Stimulated activated CD8-positive, alpha-beta memory T cell treated with anti-CD3 and anti-CD28 coated beads, Interleukin-12 subunit alpha, Interleukin-12 subunit beta, amount 100 ng/mL, for 1 hour (primary cell): ENCODE results near the gene RRAS2.
"Not testable (repeated sequence)": the region's sequence is repeated elsewhere in the genome, so short reads cannot be mapped to it uniquely, and the experiment has no call there.

ENCODE experiments used
- DNase-seq: peaks from one replicate; pipeline ENCODE4 v3.0.0-alpha.2; 2020; ENCODE audit warnings: low read depth

The RRAS2 gene

DNA sequence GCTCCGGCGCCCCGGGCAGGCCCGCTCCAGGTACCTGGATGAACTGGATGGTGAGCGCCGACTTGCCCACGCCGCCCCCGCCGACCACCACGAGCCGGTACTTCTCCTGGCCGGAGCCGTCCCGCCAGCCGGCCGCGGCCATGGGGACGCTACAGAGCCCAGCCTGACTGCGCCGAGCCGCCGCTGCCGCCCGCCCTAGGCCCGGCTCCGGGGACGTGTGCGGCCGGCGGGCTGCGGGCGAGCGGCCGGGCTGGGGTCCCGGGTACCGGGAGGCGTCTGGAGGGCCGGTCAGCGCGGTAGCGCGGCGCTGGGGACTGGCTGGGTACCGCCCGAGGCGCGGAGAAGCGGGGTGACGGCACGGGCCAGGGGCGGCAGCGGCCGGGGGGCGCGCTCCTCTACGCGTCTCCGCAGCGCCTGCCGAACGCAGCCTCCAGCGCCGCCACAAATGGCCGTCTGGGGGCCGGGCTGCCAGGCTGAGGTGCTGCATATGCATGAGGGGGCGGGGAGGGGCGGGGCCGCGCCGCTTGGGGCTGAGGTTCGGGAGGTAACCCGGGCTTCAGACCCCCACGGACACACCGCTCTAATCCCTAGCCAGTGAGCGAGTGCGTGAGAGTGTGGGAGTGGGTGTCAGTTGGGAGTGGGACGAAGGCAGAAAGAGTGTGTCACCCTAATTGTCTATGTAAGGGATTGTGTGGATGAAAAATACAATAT lies at the start of gene RRAS2:
TSS of gene RRAS2 (minus strand) at position 455 of the 711 bp plus-strand sequence. CDS start at position 142, 313 bp downstream.
- DNase-seq = peak; percentile 65

DNA sequence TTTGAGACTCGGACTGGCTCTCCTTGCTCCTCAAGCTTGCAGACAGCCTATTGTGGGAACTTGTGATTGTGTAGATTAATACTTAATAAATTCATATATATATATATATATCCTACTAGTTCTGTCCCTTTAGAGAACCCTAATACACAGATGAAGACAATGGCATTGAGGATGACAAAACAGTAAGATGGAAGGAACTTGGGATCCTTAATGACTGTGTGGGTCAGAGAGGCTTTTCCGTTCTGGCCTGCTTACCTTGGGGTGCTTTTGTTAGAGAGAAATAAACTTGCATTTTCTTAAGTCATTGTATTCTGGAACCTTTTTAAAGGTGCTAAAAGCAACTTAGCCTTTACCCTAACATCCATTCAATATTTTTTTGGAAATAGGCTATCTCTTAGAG lies 49.6 kb upstream of the RRAS2 start:
- DNase-seq = no peak

DNA sequence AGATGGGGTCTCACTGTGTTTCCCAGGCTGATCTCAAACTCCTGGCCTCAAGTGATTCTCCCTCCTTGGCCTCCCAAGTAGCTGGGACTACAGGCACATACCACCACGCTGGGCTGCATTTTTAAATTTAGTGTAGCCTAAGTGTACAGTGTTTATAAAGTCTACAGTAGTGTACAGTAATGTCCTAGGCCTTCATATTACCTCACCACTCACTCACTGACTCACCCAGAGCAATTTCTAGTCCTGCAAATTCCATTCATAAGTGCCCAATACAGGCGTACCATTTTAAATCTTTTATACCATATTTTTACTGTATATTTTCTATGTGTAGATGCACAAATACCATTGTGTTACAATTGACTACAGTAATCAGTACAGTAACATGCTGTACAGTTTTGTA lies 47.1 kb upstream of the RRAS2 start:
- DNase-seq = not testable (repeated sequence)

DNA sequence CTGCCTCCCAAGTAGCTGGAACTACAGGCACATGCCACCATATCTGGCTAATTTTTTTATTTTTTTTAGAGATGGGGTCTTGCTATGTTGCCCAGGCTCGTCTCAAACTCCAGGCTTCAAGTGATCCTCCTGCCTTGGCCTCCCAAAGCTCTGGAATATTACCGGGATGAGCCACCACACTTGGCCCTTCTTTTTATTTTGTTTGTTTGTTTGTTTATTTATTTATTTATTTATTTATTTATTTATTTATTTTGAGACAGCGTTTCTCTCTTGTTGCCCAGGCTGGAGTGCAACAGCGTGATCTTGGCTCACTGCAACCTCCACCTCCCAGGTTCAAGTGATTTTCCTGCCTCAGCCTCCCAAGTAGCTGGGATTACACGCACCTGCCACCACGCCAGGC lies 44.5 kb upstream of the RRAS2 start:
- DNase-seq = not testable (repeated sequence)

DNA sequence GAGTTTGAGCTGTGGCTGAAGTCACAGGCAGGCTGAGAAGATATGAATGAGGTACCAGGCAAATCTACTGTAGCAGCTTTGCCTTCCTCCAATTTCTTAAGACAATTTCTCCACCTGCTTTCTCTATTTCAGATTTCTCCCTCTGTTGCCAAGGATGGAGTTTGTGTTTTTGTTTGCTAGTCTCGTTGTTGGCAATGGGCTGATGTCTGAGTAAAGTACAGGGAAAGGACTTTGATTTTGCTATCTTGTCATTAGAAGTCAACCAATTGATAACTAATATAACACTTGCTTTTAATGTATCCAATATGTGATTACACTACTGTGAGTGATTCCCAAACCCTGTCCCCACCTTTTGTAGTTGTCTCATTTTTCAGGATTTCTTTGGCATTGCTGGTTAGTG lies 40.1 kb upstream of the RRAS2 start:
- no peak for DNase-seq

DNA sequence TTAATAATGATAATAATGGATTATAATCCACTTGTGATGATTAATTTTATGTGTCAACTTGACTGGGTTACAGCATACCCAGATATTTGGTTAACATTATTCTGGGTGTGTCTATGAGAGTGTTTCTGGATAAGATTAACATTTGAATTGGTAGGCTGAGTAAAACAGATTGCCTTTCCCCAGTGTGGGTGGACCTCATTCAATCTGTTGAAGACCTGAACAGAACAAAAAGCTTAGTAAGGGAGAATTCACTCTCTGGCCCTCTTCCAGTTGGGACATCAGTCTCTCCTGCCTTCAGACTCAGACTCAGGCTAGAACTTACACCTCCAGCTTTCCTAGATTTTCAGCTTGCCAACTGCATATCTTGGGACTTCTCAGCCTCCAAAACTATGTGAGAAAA lies 37.3 kb upstream of the RRAS2 start:
- DNase-seq = no peak

DNA sequence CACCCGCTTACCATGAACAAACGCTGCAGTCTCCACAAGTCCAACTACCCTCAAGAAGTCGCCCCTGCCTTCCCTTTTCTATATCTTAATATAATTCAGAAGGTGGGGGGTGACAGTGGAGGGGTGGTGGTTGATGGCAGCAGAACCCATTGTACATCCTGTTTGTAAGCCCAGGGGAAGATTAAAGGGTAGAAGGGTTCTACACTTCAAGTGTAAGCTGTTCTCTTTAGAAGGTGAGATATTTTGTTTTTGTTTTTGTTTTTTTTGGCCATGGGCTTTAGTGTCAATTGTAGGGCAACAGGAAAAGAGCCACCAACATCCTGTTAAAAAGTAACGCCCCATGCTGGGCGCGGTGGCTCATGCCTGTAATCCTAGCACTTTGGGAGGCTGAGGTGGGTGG lies 34.9 kb upstream of the RRAS2 start:
- no peak for DNase-seq

DNA sequence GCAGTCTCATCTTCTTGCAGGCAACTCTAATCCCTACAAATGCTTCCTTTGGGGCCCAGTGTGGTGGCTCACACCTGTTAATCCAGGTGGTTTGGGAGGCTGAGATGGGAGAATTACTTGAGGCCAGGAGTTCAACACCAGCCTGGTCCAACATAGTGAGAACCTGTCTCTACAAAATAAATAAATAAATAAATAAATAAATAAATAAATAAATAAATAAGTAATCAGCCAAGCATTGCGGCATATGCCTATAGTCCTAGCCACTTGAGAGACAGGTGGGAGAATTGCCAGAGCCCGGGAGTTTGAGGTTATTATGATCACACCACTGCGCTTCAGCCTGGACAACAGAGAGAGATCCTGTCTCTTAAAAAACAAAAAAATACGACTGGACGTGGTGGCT lies 34.1 kb upstream of the RRAS2 start:
- no peak for DNase-seq

DNA sequence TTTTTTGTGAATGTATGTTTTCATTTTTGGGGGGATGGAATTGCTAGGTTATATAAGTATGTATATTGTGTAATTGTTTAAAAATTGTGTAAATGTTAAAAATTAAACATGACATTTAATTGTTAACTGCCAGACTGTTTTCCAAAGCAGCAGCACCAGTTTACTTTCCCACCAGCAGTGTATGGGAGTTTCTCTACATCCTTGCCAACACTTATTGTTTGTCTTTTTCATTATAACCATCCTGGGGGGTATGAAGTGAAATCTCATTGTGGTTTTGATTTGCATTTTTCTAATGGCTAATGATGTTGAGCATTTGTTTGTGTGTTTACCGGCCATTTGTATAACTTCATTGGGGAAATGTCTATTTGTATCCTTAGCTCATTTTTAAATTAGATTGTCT lies 31.7 kb upstream of the RRAS2 start:
- DNase-seq = no peak

DNA sequence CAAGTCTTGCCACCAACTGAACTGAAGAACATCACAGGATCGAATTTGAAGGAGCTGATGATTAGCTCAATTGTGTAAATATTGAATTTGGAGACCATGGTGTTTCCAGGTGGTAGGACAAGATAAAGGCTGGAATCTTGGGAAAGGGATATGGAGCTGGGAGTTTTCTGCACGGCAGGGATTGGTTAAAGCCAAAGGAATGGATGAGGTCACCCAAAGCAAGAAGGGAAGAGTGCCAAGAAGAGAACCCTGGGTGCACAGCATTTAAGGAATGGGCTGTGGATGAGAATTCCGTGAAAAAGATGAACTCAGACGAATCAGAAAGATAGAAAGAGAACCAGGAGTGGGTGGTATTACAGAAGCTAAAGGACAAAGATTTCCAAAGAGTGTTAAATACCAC lies 29.4 kb upstream of the RRAS2 start:
- DNase-seq = no peak

DNA sequence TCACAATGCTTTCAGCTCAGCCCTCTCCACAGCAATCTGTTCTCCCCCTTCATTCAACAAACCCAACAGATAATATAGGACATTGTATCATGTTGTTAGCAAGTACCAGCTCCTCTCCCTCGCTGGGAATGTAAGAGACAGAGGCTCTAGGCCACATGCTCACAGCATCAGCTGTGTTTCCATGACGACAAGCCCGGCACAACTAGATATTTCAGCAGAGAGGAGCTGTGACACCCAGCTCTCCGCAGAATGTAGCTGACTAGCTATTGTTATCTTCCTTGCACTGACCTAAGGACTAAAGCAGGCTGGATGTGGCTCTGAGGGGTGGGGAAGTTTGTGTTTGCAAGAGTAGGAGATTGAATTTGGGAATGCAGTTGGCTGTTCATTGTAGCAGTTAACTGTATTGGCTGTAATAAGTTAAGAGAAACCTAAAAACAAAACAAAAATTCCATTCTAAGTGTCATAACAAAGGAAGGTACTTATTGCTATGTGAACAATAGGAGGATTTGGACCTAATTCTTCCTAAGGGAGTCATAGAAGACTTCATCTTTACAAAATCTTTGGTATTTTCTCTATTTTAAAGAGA lies 28.0 kb upstream of the RRAS2 start:
- DNase-seq = no peak

DNA sequence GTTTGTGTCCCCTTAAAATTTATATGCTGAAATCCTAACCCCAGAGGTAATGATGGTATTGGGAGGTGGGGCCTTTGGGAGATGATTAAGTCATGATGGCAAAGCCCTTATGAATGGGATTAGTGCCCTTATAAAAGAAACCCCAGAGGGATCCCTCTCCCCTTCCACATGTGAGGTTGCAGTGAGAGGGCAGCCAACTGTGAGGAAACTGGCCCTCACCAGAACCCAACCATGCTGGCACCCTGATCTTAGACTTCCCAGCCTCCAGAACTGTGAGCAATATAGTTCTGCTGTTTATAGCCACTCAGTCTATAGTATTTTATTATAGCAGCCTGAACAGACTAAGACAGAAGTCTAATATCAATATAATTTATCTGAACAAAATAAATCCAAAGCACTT lies 27.1 kb upstream of the RRAS2 start:
- DNase-seq = no peak

DNA sequence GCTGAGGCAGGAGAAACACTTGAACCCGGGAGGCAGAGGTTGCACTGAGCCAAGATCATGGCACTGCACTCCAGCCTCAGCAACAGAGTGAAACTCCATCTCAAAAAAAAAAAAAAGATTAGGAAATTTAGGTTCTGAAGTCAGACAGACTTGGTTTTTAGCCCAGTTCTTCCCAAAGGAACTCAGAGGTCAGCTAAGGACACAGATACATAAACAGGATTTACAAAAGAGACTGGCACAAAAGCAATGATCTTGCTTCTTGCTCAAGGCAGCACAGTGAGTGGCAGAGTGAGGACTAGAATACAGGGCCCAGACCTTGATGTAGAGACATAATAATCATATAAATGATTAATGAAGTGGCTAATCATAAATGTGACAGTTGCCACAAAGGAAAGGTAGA lies 25.4 kb upstream of the RRAS2 start:
- no peak for DNase-seq

DNA sequence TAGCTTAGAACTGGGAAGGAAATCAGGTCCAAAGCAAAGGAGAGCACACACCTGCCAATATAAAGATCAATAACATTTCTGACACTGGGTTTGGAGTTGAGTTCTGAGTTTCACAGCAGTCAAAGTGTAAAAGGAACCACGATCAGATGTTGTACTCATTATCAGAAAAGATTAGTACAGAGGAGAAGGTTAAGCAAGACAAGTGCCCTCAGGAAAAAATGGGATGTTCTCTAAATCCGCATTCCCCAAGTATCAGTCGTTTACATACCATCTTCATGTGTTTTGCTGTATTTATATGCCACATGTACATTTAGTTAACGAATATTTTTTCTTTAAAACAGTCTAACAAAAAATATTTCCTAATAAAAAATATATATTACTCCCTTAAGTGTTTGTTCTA lies 23.0 kb upstream of the RRAS2 start:
- no peak for DNase-seq

DNA sequence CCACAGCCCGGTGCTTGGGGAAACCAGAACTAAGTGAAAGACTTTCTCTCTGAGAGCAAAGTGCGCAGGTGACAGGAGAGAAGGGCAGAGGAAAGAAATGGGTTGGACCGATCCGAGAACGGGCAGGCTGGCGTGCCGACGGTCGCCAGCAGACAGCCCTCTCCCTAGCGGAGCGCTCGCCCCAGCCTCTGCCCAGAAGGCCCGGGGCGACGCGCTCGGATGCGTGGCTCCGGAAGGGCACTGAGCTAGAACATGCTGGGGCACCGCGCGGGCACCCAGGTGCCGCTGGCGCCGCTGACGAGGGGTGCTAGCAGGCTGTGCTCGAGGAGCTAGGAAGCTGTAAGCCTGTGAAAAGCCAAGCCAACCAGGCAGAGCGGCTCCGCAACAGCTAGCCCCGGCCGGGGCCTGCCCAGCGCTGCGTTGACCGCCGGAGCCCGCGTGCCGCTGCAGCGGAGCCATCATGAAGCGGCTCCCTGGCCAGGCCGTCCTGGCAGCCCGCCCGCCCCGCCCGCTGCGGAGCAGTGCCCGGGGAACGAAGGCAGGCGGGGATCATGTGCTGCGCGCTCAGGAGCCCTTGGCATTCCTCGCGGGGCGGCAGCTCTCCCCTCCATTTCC lies 22.1 kb upstream of the RRAS2 start:
- no peak for DNase-seq

DNA sequence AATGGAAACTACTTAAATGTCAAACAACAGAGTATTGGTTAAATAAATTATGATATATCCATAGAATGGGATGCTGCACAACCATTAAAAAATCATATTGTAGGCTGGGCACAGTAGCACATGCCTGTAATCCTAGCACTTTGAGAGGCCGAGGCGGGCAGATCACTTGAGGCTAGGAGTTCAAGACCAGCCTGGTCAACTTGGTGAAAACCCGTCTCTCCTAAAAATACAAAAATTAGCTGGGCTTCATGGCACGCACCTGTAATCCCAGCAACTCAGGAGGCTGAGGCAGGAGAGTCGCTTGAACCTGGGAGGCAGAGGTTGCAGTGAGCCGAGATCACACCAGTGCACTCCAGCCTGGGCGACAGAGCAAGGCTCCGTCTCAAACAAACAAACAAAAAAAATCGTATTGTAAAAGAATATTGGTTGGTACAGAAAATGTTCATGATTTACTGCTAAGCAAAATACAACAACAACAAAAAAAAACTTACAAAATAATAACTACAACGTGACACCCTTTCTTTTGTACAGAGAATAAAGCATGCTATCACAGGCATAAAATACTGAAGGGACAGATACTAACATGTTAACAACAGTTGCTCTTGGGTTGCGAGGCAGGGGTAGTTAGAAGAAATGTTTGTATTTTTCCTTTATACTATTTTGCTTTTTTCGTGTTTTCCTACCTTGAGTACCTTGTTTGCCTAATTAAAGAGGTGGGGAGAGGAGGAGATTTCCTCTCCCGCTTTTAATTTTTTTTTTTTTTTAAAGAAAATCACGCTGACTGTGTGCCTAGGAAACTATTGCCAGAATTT lies 21.3 kb upstream of the RRAS2 start:
- DNase-seq = no peak

DNA sequence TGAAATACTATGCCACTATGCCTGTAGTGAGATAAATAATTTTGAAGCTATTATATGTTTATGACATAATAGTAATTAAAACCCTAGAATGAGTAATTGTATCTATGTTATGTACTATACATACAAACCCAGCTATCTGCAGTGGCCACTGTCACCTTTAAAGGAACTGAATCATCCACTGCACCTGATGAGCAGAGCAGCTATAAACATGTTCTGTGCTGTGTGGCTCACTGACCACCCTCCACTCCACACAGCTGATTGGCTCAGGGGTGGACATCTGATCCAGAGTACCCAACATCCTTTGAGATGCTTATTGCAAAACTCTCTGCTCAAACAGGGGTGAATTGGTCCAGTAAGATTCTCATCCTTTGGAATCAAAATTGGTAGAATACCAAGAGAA lies 19.2 kb upstream of the RRAS2 start:
- DNase-seq = no peak

DNA sequence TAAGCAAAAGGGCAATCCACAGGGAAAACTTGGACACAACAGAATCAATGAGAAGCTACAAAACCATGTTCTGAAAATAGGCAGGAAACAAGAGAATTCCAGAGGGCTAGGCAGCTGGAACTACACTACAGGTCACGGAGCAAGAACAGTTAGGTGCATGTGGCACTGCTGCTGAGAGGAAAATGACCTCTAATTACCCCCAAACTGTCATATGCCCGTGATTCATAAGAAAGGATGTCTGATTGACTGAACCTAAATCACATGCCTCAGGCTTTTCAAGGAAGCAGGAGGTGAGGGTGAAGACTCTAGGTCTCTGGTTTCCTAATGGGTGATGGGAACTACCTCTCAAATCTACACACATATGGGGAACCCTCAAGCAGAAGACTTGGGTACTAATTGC lies 17.9 kb upstream of the RRAS2 start:
- no peak for DNase-seq

DNA sequence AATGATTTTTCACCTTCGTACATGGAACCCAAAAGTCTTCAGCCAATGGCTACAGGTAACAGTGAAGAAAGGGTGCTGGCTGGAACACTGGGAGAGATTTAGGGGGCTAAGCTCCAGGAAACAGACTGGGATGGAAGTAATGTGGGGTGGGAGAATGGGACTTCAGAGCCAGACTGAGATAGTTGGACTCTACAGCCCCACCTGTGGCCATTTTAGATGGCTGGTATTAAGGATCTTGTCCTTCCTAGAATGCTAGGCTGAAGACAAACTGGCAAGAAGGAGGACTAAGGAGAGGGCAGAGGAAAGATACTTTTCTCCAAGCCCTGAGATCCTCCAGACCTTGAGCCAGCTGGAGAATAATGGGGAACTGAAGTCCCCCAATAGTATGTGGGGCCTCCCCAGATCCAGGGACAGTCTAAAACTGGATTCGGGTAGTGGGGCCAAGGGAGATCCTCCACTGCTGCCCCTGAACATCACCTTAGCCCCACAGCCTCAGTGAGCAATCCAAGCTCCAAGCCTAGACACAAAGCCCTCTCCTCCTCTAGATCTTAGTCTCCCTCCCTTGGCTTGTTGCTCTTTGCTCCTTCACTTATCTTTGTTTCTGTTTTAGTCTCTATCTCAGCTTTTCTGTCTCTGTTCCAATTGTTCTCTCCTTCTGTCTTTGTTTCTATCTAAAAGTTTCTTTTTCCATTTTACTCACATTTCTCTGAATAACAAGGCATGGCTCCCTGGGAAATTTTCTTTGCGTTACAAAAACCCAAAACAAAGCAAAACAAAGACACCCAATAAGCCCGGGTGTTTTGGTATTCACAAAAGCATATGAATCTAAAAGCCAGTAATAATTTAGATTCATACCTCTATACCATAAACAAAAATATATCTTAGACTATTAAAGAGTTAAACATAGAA lies 16.2 kb upstream of the RRAS2 start:
- no peak for DNase-seq

DNA sequence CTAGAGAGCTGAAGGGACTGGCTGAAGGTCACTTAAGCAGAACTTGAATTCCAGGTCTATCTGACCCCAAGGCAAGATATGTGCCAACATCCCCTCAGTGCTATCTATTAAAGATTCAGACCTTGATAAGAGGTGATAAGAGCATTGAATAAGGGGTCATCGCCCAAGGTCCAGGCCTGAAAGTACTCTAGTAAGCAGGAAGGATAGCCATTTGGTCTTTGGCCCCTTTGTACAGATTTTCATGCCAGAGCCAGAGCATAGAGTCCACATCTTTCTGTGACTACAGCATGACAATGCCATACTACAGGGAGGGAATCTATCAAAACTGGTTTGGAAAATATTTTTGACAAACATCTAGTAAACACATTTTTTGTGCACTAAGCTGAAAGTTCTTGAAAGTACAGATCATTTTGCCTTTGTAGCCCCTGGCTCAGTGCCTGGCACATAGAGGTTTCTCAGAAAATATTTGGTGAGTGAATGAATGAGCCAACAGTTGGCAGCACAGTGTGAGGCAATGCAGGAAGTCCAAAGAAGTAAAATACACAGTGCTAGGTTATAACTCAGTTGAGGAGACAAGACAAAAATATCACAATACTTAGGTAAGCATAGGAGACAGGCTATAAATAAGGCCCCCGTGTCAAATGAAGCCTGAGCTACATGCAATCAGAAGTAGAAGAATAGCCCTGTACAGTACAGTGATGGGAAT lies 15.1 kb upstream of the RRAS2 start:
- no peak for DNase-seq

DNA sequence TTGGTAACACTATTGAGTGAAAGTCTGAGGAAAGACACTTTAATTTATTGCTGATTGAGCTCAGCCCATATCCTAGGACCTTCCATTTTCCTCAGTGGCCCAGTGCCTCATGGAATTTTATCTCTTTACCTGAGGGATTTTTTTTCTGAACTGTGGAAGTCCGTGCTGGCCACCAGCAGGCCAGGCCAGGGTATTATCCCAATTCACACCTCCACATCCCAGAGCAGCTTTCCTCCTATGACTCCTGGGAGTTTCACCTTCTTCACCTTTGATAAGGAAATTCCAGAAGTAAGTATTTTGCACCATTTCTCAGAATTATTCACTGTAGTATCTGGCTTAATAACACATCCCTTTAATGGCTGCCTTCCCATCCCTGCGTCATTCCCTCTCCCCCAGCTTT lies 13.0 kb upstream of the RRAS2 start:
- no peak for DNase-seq
